Measurements from ENCODE around the gene NAGS.
"Not testable (repeated sequence)": the region's sequence is repeated elsewhere in the genome, so short reads cannot be mapped to it uniquely, and the experiment has no call there.

Gene NAGS, protein sequence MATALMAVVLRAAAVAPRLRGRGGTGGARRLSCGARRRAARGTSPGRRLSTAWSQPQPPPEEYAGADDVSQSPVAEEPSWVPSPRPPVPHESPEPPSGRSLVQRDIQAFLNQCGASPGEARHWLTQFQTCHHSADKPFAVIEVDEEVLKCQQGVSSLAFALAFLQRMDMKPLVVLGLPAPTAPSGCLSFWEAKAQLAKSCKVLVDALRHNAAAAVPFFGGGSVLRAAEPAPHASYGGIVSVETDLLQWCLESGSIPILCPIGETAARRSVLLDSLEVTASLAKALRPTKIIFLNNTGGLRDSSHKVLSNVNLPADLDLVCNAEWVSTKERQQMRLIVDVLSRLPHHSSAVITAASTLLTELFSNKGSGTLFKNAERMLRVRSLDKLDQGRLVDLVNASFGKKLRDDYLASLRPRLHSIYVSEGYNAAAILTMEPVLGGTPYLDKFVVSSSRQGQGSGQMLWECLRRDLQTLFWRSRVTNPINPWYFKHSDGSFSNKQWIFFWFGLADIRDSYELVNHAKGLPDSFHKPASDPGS

DNA sequence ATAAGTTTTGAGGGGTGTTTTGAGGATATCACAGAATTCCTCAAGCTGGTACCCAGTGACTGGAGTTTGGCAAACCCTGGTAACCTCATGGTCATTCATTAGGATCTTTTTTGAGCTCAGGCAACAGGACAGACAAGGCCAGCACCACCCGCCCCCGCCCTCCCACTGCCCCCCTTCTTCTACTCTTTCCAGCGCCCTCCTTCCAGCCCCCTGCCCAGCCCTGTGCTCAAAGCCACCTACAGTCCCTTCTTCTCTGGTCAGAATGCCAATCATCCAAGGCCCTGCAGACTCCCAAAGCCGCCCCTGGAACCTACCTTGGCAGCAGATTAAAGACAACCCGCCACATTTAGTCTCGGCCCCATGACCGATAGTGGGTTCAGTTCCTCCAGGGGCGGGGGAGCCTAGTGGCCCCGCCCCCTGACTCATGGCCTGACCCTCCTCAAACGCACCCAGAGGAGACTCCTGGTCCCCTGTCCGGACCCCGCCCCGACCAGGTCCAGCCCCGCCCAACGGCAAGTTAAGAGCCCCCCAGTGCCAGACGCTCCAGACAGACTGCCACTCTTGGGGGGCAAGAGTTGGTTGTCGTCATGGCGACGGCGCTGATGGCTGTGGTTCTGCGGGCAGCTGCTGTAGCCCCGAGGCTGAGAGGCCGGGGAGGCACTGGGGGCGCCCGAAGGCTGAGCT, at the start of gene NAGS:
Gene NAGS (plus strand): TSS at position 546 of the 684 bp plus-strand sequence. CDS start 42 bp downstream, at position 588.
- H3K27ac ChIP-seq (ENCODE audit: low read length), result no peak within 1 kb of the TSS
- H3K4me3 ChIP-seq (ENCODE audit: low read depth in 1 of 2, low read length in 2 of 2), result peak within 1 kb of the TSS; percentile 44 to 78
- H3K36me3 ChIP-seq (ENCODE audit: control insufficient read depth in 1 of 2, insufficient read depth in 2 of 2, low read length in 2 of 2), result no peaks in the 10 kb centered on the region
- peaks cover 0 to 28% of the 10 kb centered on the region in 2 donors for H3K4me1 ChIP-seq (ENCODE audit: control insufficient read depth in 1 of 2, insufficient read depth in 2 of 2, low read length in 2 of 2)
- no peaks in the 10 kb centered on the region for H3K9me3 ChIP-seq (ENCODE audit: control insufficient read depth in 1 of 2, low read length in 2 of 2)
- peaks cover 14% of the 10 kb centered on the region for H3K27me3 ChIP-seq (ENCODE audit: low read depth, low read length)

DNA sequence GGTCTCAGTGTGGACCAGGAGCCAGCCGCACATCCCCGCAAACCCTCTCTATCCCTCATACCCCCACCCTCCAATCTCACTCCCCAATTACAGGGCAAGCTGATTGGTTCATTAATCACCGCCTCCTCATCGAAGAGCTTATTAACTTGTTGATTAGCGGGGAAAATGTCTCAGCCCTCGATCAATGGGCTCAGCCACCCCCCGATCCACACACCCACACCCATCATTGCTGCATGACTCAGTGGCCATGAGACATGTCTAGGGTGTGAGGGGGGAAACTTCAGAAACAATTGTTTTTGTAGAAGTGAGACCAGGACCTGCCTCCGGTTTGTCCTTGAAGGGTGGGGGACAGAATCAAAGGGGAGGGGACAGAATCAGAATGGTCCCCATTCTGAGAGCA, 48.2 kb upstream of the NAGS start:
- H3K9me3 ChIP-seq (ENCODE audit: control insufficient read depth in 1 of 2, low read length in 2 of 2), result no peaks in the 10 kb centered on the region
- peaks cover 0 to 9% of the 10 kb centered on the region in 2 donors for H3K4me1 ChIP-seq (ENCODE audit: control insufficient read depth in 1 of 2, insufficient read depth in 2 of 2, low read length in 2 of 2)
- H3K27me3 ChIP-seq (ENCODE audit: low read depth, low read length), result peaks cover 31% of the 10 kb centered on the region
- H3K27ac ChIP-seq (ENCODE audit: low read length), result no peak overlapping the region
- no peaks in the 10 kb centered on the region for H3K36me3 ChIP-seq (ENCODE audit: control insufficient read depth in 1 of 2, insufficient read depth in 2 of 2, low read length in 2 of 2)
- no peak overlapping the region for H3K4me3 ChIP-seq (ENCODE audit: low read depth in 1 of 2, low read length in 2 of 2)

DNA sequence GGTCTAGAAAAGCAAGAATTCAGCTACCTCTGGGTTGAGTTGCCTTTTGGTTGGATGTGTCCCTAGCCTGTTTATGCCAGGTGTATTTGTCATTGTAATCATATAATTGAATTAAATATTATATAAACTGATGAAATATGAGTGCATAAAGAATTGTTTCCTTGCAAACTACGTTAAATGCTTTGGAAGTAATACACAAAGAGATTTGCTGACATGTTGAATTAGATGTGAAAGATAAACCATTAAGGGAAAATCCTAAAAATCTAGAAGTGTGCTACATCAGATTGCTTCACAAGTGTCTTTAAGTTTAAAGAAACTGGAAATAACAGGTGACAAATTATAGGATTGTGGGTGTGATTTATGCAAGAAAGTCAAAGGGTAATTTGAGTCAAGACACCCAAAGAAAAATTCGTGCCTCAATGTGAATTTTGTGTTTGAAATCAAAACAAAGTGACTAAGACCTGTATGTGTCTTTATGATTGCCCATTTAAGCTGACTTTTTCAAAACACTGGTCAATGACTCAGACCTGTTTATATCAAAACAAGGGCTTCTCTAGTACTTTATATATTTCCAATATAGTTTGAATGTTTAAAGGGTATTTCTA, 45.6 kb upstream of the NAGS start:
- H3K4me3 ChIP-seq (ENCODE audit: low read depth in 1 of 2, low read length in 2 of 2), result no peak overlapping the region

DNA sequence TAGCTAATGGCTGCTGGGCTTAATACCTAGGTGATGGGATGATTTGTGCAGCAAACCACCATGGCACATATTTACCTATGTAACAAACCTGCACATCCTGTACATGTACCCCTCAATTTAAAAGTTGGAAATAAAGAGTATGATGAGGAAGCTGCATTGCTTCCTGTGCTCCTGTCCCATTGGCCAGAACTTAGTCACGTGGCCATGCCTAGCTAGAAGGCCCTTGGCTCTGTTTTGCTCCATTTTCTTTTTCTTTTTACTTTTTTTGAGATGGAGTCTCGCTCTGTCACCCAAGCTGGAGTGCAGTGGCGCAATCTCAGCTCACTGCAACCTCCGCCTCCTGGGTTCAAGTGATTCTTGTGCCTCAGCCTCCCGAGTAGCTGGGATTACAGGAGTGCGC, 43.1 kb upstream of the NAGS start:
- H3K36me3 ChIP-seq (ENCODE audit: control insufficient read depth in 1 of 2, insufficient read depth in 2 of 2, low read length in 2 of 2); H3K4me1 ChIP-seq (ENCODE audit: control insufficient read depth in 1 of 2, insufficient read depth in 2 of 2, low read length in 2 of 2); H3K9me3 ChIP-seq (ENCODE audit: control insufficient read depth in 1 of 2, low read length in 2 of 2); H3K27ac ChIP-seq (ENCODE audit: low read length); H3K4me3 ChIP-seq (ENCODE audit: low read depth in 1 of 2, low read length in 2 of 2); H3K27me3 ChIP-seq (ENCODE audit: low read depth, low read length): not testable (repeated sequence)

More for the DNA sequence above, 45.6 kb upstream of the NAGS start:
- no peaks in the 10 kb centered on the region for H3K36me3 ChIP-seq (ENCODE audit: control insufficient read depth in 1 of 2, insufficient read depth in 2 of 2, low read length in 2 of 2)
- no peaks in the 10 kb centered on the region for H3K9me3 ChIP-seq (ENCODE audit: control insufficient read depth in 1 of 2, low read length in 2 of 2)
- H3K27ac ChIP-seq (ENCODE audit: low read length), result no peak overlapping the region
- H3K4me1 ChIP-seq (ENCODE audit: control insufficient read depth in 1 of 2, insufficient read depth in 2 of 2, low read length in 2 of 2), result no peaks in the 10 kb centered on the region
- peaks cover 7% of the 10 kb centered on the region for H3K27me3 ChIP-seq (ENCODE audit: low read depth, low read length)

DNA sequence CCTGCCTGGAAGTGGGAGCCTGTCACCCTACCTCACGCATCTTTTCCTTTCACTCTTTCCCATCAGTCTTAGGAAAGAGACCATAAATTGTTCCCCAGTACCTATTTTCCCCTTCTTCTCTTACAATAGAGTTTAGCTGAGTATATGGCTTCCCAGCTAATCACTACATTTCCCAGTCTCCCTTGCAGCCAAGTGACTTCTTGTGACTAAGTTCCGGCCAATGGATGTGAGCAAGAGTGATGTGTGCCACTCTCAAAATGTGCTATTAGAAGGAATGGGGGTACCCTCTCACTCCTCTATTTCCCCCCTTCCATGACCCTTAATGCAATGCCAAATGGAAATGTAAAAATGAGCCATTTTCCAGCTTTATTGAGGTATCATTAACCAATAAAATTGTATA, 42.5 kb upstream of the NAGS start:
- Histone ChIP-seq H3K36me3 (ENCODE audit: control insufficient read depth in 1 of 2, insufficient read depth in 2 of 2, low read length in 2 of 2) (no peaks in the 10 kb centered on the region), H3K27ac (ENCODE audit: low read length) (no peak overlapping the region), H3K4me3 (ENCODE audit: low read depth in 1 of 2, low read length in 2 of 2) (no peak overlapping the region), H3K4me1 (ENCODE audit: control insufficient read depth in 1 of 2, insufficient read depth in 2 of 2, low read length in 2 of 2) (no peaks in the 10 kb centered on the region), H3K9me3 (ENCODE audit: control insufficient read depth in 1 of 2, low read length in 2 of 2) (no peaks in the 10 kb centered on the region), H3K27me3 (ENCODE audit: low read depth, low read length) (no peaks in the 10 kb centered on the region)

DNA sequence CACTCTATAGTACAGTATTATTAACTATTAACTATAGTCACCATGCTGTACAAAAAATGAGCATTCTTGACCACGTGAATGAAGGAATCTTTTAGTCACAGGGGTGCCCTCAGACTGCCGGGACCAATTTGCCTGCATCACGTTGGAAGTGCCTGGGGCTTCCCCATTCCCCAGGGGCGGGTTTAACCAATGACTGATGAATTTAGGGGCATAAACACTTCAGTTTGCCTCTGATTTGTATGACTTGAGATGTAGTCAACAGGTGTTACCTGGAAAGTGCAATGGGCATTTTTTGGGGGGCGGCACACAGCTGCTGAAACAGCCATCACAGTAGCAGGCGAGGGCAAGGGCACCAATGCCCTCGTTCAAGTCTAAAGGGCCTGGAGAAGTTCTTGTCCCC, 41.9 kb upstream of the NAGS start:
- Histone ChIP-seq H3K27me3 (ENCODE audit: low read depth, low read length) (no peaks in the 10 kb centered on the region), H3K36me3 (ENCODE audit: control insufficient read depth in 1 of 2, insufficient read depth in 2 of 2, low read length in 2 of 2) (no peaks in the 10 kb centered on the region)

DNA sequence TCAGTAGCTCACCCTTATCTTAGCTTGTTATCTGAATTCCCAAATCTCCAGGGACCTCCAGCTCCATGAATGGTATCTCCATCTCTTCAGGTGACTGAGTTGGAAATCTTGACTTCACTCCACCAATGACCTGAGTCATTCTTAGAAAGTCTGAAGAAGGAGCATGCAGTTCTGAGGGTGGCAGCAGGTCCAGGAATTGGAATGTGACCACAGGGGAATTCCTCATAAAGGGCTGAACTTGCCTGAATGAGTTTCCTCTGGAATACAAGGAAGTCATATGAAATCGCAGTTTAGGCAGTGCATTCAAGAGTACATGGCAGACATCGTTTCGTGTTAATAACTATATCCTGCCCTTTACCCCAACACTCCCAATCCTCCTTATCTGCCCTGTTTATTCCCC, 38.1 kb upstream of the NAGS start:
- no peaks in the 10 kb centered on the region for H3K36me3 ChIP-seq (ENCODE audit: control insufficient read depth in 1 of 2, insufficient read depth in 2 of 2, low read length in 2 of 2)
- H3K4me3 ChIP-seq (ENCODE audit: low read depth in 1 of 2, low read length in 2 of 2), result no peak overlapping the region
- H3K27me3 ChIP-seq (ENCODE audit: low read depth, low read length), result no peaks in the 10 kb centered on the region
- H3K9me3 ChIP-seq (ENCODE audit: control insufficient read depth in 1 of 2, low read length in 2 of 2), result no peaks in the 10 kb centered on the region
- H3K4me1 ChIP-seq (ENCODE audit: control insufficient read depth in 1 of 2, insufficient read depth in 2 of 2, low read length in 2 of 2), result no peaks in the 10 kb centered on the region
- H3K27ac ChIP-seq (ENCODE audit: low read length), result no peak overlapping the region

More for the DNA sequence above, 41.9 kb upstream of the NAGS start:
- Histone ChIP-seq H3K27ac (ENCODE audit: low read length) (no peak overlapping the region), H3K9me3 (ENCODE audit: control insufficient read depth in 1 of 2, low read length in 2 of 2) (no peaks in the 10 kb centered on the region), H3K4me3 (ENCODE audit: low read depth in 1 of 2, low read length in 2 of 2) (no peak overlapping the region), H3K4me1 (ENCODE audit: control insufficient read depth in 1 of 2, insufficient read depth in 2 of 2, low read length in 2 of 2) (no peaks in the 10 kb centered on the region)

DNA sequence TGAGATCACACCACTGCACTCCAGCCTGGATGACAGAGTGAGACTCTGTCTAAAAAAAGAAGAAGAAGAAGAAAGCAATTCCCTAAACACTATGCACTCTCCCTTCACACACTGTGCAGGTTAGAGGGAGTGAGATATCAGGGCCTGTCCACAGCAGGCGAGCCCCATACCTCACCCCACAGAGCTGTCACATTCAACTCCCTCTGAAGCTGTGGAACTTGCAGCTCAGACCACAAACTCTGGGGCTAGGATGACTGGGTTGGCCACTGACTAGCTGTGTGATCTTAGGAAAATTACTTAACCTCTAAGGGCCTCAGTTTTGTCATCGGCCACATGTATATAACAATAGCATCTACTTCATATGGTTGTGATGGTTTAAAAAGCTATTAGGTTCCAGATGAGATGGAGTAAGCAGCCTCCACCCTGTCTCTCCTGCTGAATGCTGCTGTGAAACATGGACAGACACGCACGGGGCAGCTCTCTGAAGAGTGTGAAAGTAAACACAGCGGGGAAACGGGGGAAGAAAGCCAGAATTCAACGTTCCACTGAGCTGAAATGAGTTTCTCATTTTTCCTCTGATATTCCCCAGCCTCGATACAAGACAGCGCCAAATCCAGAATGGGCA, 37.1 kb upstream of the NAGS start:
- Histone ChIP-seq H3K27ac (ENCODE audit: low read length) (no peak overlapping the region), H3K36me3 (ENCODE audit: control insufficient read depth in 1 of 2, insufficient read depth in 2 of 2, low read length in 2 of 2) (no peaks in the 10 kb centered on the region), H3K9me3 (ENCODE audit: control insufficient read depth in 1 of 2, low read length in 2 of 2) (no peaks in the 10 kb centered on the region), H3K4me3 (ENCODE audit: low read depth in 1 of 2, low read length in 2 of 2) (no peak overlapping the region), H3K27me3 (ENCODE audit: low read depth, low read length) (no peaks in the 10 kb centered on the region), H3K4me1 (ENCODE audit: control insufficient read depth in 1 of 2, insufficient read depth in 2 of 2, low read length in 2 of 2) (no peaks in the 10 kb centered on the region)

DNA sequence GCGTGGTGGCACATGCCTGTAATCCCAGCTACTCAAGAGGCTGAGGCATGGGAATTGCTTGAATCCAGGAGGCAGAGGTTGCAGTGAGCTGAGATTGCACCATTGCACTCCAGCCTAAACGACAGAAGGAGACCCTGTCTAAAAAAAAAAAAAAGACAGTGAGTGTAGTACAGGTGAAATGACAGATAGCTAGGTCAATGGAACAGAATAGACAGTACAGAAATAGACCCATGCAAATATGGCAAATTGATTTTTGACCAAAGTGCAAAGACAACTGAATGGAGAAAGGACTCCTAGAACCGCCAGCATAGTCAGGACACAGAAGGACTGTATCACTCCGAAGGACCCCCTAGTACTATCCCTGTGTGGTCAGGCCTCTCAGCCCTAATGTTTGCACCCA, 34.1 kb upstream of the NAGS start:
- Histone ChIP-seq H3K4me1 (ENCODE audit: control insufficient read depth in 1 of 2, insufficient read depth in 2 of 2, low read length in 2 of 2) (no peaks in the 10 kb centered on the region), H3K9me3 (ENCODE audit: control insufficient read depth in 1 of 2, low read length in 2 of 2) (no peaks in the 10 kb centered on the region), H3K27me3 (ENCODE audit: low read depth, low read length) (peaks cover 6% of the 10 kb centered on the region), H3K36me3 (ENCODE audit: control insufficient read depth in 1 of 2, insufficient read depth in 2 of 2, low read length in 2 of 2) (no peaks in the 10 kb centered on the region), H3K4me3 (ENCODE audit: low read depth in 1 of 2, low read length in 2 of 2) (no peak overlapping the region), H3K27ac (ENCODE audit: low read length) (no peak overlapping the region)

DNA sequence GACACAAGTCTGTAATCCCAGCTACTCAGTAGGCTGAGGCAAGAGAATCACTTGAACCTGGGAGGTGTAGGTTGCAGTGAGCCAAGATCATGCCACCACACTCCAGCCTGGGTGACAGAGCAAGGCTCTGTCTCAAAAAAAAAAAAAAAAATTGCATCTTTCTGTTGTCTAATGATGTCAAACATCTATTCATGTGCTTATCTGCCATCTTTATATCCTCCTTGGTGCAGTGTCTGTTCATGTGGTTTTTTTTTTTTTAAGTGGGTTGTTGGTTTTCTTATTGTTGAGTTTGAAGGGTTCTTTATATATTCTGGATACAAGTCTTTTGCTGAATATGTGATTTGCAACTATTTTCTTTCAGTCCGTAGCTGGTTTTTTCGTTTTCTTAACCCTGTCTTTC, 33.0 kb upstream of the NAGS start:
- not testable (repeated sequence) for H3K4me3 ChIP-seq (ENCODE audit: low read depth in 1 of 2, low read length in 2 of 2); H3K27ac ChIP-seq (ENCODE audit: low read length); H3K4me1 ChIP-seq (ENCODE audit: control insufficient read depth in 1 of 2, insufficient read depth in 2 of 2, low read length in 2 of 2); H3K36me3 ChIP-seq (ENCODE audit: control insufficient read depth in 1 of 2, insufficient read depth in 2 of 2, low read length in 2 of 2); H3K9me3 ChIP-seq (ENCODE audit: control insufficient read depth in 1 of 2, low read length in 2 of 2); H3K27me3 ChIP-seq (ENCODE audit: low read depth, low read length)

Measured in muscle layer of duodenum (tissue), 2 donors.